ENCODE measurements around the gene TMCC2. TPM values are rescaled to one million over a fixed set of nuclear protein-coding genes. Genes with fewer than 3 reads are reported as not detected.

The TMCC2 gene
- polyA plus RNA-seq, 1 donor = 10.8 TPM

GRCh38 chr1:205260948-205261732 lies 33.4 kb downstream of the TMCC2 start:
- no peak for DNase-seq (ENCODE audit: low read depth)

- no peak for DNase-seq (ENCODE audit: low read depth)
Observed at GRCh38 chr1:205261946-205262691, 34.4 kb downstream of the TMCC2 start.

GRCh38 chr1:205262731-205263171 lies 35.0 kb downstream of the TMCC2 start:
- no peak for DNase-seq (ENCODE audit: low read depth)

- no peak for DNase-seq (ENCODE audit: low read depth)
Observed at GRCh38 chr1:205263580-205264190, 35.9 kb downstream of the TMCC2 start.

- no peak for DNase-seq (ENCODE audit: low read depth)
Observed at GRCh38 chr1:205266611-205267305, 39.0 kb downstream of the TMCC2 start.

- no peak for DNase-seq (ENCODE audit: low read depth)
Observed at GRCh38 chr1:205267306-205267902, 39.7 kb downstream of the TMCC2 start.

GRCh38 chr1:205268846-205269680 lies 41.3 kb downstream of the TMCC2 start:
- DNase-seq (ENCODE audit: low read depth) = no peak

- DNase-seq (ENCODE audit: low read depth) = no peak
Observed at GRCh38 chr1:205269711-205270110, 42.0 kb downstream of the TMCC2 start.

- DNase-seq (ENCODE audit: low read depth) = no peak
Observed at GRCh38 chr1:205270271-205270670, 42.5 kb downstream of the TMCC2 start.

GRCh38 chr1:205270764-205271163 lies 43.0 kb downstream of the TMCC2 start:
- no peak for DNase-seq (ENCODE audit: low read depth)

- no peak for DNase-seq (ENCODE audit: low read depth)
Observed at GRCh38 chr1:205271277-205271676, 43.5 kb downstream of the TMCC2 start.

GRCh38 chr1:205271745-205272144 lies 44.0 kb downstream of the TMCC2 start:
- no peak for DNase-seq (ENCODE audit: low read depth)

GRCh38 chr1:205272536-205272935 lies 44.8 kb downstream of the TMCC2 start:
- DNase-seq (ENCODE audit: low read depth) = no peak

- DNase-seq (ENCODE audit: low read depth) = peak; percentile 51
Observed at GRCh38 chr1:205273551-205273982, 45.8 kb downstream of the TMCC2 start.

GRCh38 chr1:205274041-205274691 lies 46.4 kb downstream of the TMCC2 start:
- DNase-seq (ENCODE audit: low read depth) = no peak

- DNase-seq (ENCODE audit: low read depth) = no peak
Observed at GRCh38 chr1:205275133-205275532, 47.4 kb downstream of the TMCC2 start.

- no peak for DNase-seq (ENCODE audit: low read depth)
Observed at GRCh38 chr1:205275916-205276688, 48.4 kb downstream of the TMCC2 start.

GRCh38 chr1:205276689-205277065 lies 48.9 kb downstream of the TMCC2 start:
- DNase-seq (ENCODE audit: low read depth) = no peak

GRCh38 chr1:205279986-205280385 lies 52.2 kb downstream of the TMCC2 start:
- no peak for DNase-seq (ENCODE audit: low read depth)

All from forelimb muscle (tissue), 1 donor.